HG03571 (cell line): Measurements from ENCODE around the gene YPEL4.

Experiments used
- ATAC-seq: cut with Tn5 transposase; IDR thresholded peaks from one replicate; pipeline ENCODE4 v1.9.1; 2021; ENCODE audit not compliant: unreplicated experiment

Gene YPEL4

GRCh38 chr11:57596266-57596885, 53.3 kb downstream of the YPEL4 start:
- ATAC-seq, result no peak
